ENCODE measurements around the gene ADAM30. TPM values are rescaled to one million over a fixed set of nuclear protein-coding genes. Genes with fewer than 3 reads are reported as not detected.
"Not testable (repeated sequence)": the region's sequence is repeated elsewhere in the genome, so short reads cannot be mapped to it uniquely, and the experiment has no call there.

ADAM30 gene
- total and polyA plus RNA-seq, 11 donors: not detected

DNA sequence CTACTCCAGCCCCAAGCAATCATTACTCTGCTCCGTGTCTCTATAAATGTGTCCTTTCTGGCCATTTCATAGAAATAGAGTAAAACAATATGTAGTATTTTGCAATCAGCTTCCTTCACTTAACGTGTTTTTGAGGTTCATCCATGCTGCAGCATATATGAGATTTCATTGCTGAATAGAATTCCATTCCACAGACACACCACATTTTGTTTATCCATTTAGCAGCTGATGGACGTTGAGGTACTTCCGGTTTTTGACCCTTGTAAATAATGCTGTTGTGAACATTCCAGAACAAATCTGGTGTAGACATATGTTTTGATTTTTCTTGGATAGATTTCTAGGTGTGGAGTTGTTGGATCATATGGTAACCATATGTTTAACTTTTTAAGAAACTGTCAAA, 30.7 kb downstream of the ADAM30 start:
- no peak overlapping the region for H3K4me3 ChIP-seq
- TF ChIP-seq, protein P1, sequence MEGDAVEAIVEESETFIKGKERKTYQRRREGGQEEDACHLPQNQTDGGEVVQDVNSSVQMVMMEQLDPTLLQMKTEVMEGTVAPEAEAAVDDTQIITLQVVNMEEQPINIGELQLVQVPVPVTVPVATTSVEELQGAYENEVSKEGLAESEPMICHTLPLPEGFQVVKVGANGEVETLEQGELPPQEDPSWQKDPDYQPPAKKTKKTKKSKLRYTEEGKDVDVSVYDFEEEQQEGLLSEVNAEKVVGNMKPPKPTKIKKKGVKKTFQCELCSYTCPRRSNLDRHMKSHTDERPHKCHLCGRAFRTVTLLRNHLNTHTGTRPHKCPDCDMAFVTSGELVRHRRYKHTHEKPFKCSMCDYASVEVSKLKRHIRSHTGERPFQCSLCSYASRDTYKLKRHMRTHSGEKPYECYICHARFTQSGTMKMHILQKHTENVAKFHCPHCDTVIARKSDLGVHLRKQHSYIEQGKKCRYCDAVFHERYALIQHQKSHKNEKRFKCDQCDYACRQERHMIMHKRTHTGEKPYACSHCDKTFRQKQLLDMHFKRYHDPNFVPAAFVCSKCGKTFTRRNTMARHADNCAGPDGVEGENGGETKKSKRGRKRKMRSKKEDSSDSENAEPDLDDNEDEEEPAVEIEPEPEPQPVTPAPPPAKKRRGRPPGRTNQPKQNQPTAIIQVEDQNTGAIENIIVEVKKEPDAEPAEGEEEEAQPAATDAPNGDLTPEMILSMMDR (IDR thresholded peaks at IDR 0.05): no peak
- ATAC-seq (no peak), DNase-seq (no peak)
- H3K36me3 ChIP-seq: no peaks in the 10 kb centered on the region
- H3K27ac ChIP-seq: no peak overlapping the region
- 55 to 61% (median 57%) methylated on average over 4 of the region's 4 CpGs for WGBS, 4 donors
- H3K4me1 ChIP-seq: no peaks in the 10 kb centered on the region
- H3K27me3 ChIP-seq: peaks cover 0 to 9% (median 0%) of the 10 kb centered on the region in 9 donors
- intact Hi-C loops (cut with DNase I): no loop called here
- no peaks in the 10 kb centered on the region for H3K9me3 ChIP-seq

DNA sequence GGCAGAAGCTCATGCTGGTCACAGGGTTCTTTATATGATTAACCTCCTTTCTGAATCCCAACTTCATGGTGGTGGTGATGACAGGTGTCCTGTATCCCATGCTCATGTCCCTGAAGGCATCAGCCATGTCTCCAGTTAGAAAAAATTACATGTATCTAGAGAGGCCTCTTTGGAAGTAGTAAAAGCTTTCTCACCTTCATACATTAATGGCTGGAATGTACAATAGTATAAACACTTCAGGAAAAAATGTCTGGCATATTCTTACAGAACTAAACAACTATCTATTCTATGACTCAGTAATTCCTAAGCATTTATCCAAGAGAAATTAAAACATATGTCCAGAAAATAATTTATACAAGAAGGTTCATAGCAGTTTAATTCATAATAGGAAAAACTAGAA, 34.0 kb downstream of the ADAM30 start:
- Histone ChIP-seq H3K9me3 (no peaks in the 10 kb centered on the region), H3K36me3 (no peaks in the 10 kb centered on the region), H3K27me3 (peaks cover 0 to 13% (median 0%) of the 10 kb centered on the region in 9 donors), H3K4me1 (peaks cover 0 to 10% (median 0%) of the 10 kb centered on the region in 12 donors), H3K27ac (no peak overlapping the region), H3K4me3 (no peak overlapping the region)
- no peak for DNase-seq
- no peak for TF ChIP-seq POLR2A (IDR thresholded peaks at IDR 0.05)
- TF ChIP-seq, protein P1 (IDR thresholded peaks at IDR 0.05): no peak
- no peak for ATAC-seq
- intact Hi-C loops (cut with DNase I): no loop called here

DNA sequence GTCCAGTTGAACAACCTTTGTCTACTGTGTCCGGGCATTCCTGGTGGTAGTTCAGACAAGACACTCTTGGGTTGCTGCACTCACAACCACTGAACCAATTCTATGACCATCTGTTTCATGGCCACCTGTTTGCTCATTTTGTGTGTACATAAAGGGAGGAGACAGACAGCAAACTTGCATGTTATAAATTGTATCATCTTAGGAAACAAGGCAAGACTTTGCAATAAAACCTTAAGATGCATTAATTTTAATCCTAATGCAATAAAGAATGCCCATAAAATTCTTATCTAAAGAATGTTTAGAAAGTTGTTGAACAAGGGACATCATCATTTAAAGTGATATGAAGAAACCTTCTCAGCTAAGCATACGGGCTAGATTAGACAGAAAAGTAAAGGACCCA, 34.8 kb downstream of the ADAM30 start:
- no peak for ATAC-seq
- intact Hi-C loops (cut with DNase I): no loop called here
- no peak for DNase-seq
- H3K27me3 ChIP-seq: peaks cover 0 to 13% (median 0%) of the 10 kb centered on the region in 9 donors
- no peaks in the 10 kb centered on the region for H3K9me3 ChIP-seq
- no peak overlapping the region for H3K27ac ChIP-seq
- no peak for TF ChIP-seq POLR2A (IDR thresholded peaks at IDR 0.05)
- TF ChIP-seq, protein P1 (IDR thresholded peaks at IDR 0.05): no peak
- H3K4me1 ChIP-seq: peaks cover 0 to 10% (median 0%) of the 10 kb centered on the region in 12 donors
- H3K36me3 ChIP-seq: no peaks in the 10 kb centered on the region
- no peak overlapping the region for H3K4me3 ChIP-seq
- WGBS, 4 donors: 88 to 92% (median 89%) methylated on average over 2 of the region's 2 CpGs

DNA sequence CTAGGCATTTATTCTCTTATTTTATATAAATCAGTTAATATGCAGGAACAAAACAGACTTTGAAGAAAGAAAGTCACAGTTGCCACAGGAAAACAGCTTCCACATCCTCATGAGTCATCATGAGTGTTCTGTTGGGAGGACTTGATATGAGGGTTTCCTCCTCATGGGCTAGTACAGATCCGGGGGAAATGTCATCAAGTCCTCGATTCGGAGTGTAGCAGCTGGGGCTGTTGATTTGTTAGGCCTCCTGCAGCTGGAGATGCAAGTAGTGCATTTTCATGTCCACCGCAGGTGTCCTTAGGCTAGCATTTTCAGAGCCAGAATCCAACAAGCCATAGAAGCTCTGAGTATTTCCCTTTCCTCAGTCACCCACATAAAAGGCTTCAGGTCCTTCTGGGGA, 36.7 kb downstream of the ADAM30 start:
- intact Hi-C loops (cut with DNase I): no loop called here
- Histone ChIP-seq H3K36me3 (no peaks in the 10 kb centered on the region), H3K27ac (peak overlapping the region in 1 of 12 donors; percentile 57), H3K4me1 (peaks cover 0 to 10% (median 0%) of the 10 kb centered on the region in 12 donors), H3K9me3 (no peaks in the 10 kb centered on the region), H3K27me3 (peaks cover 0 to 13% (median 0%) of the 10 kb centered on the region in 9 donors), H3K4me3 (no peak overlapping the region)
- DNase-seq (no peak), ATAC-seq (peak in 1 of 4 donors; percentile 45)
- WGBS, 4 donors: 32 to 38% (median 37%) methylated on average over 4 of the region's 4 CpGs
- TF ChIP-seq, protein P1 (IDR thresholded peaks at IDR 0.05): no peak
- no peak for TF ChIP-seq POLR2A (IDR thresholded peaks at IDR 0.05)

DNA sequence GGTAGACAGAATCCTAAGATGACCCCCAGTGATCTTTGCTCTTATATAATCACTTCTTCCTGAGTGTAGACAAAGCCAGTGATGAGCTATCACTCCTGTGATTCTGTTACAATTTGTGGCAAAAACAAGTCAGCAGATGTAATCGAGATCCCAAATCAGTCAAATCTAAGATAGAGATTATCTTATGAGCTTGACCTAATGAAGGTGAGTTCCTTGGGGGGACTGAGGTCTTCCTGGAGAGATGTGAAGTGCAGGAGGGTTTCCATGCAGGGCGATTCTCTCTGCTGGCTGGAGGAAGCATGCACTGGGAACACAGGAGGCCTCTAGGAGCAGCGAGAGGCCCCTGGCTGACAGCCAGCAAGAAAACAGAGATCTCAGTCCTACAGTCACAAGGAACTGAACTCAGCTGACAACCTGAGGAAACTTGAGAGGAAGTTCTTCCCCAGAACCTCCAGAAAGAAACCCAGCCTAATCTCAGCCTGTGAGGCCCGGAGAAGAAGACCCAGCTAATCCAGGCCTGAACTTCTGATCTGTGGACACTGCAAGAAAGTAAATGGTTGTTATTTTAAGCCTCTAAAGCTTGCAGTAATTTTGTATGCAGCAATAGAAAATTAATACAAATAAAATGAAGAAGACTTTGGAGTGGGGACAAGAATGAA, 37.6 kb downstream of the ADAM30 start:
- H3K4me3 ChIP-seq; DNase-seq; ATAC-seq; H3K4me1 ChIP-seq; H3K9me3 ChIP-seq; H3K36me3 ChIP-seq; intact Hi-C loops (cut with DNase I); H3K27ac ChIP-seq: not testable (repeated sequence)
- peaks cover 0 to 13% (median 0%) of the 10 kb centered on the region in 9 donors for H3K27me3 ChIP-seq
- 63 to 71% (median 67%) methylated on average over 4 of the region's 4 CpGs for WGBS, 4 donors

Measured in heart left ventricle (tissue), 16 donors.